CD1c-positive myeloid dendritic cell (primary cell): ENCODE data around the gene SLC38A10.

Experiments used
- DNase-seq: peaks from one replicate; pipeline ENCODE4 v3.0.0-alpha.2; 2016; ENCODE audit errors: extremely low spot score

Gene SLC38A10

GRCh38 chr17:81277946-81278693, 17.0 kb downstream of the SLC38A10 start:
- no peak for DNase-seq

DNA sequence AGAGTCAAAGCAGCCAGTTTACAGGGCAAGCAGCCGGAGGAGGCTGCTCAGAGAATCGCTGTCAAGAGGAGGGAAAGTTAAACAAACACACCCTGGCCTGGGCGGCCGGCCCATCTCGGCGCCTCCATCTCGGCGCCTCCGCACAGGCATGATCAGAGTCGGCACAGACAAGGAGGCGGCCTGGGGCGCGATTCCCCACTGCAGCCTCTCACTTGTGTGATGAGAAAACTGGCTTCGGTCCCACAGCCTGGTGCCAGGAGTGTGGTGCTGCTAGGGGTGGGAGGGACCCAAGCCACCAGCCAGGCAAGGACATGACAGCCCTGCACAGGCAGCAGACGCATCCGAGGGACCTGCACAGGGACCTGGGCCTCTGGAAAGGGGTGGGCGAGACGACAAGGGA, 17.7 kb downstream of the SLC38A10 start:
- no peak for DNase-seq

DNA sequence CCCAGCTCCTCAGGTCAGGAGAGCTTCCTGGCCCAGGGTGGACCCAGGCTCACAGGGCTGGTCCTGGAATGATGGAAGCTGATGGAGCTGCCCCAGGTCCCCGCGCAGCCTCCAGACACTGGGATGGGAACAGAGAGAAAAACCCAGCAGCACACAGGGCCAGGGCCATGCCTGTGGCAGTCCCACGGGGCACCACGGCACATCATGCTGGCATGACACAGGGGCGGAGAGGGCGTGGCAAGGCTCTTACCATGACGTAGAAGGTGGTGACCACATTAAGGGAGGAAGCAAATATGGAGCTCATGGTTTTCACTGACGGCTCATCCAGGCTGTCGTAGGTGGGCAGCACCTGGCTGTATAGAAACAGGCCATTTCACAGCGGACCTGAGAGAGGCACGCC, 18.3 kb downstream of the SLC38A10 start:
- no peak for DNase-seq

- no peak for DNase-seq
These were observed 20.6 kb downstream of the SLC38A10 start for GRCh38 chr17:81274471-81274855.

- no peak for DNase-seq
These were observed 21.2 kb downstream of the SLC38A10 start for GRCh38 chr17:81273698-81274470.

- DNase-seq = peak; percentile 30
These were observed 22.5 kb downstream of the SLC38A10 start for GRCh38 chr17:81272616-81273015.

GRCh38 chr17:81271226-81271625, 23.9 kb downstream of the SLC38A10 start:
- no peak for DNase-seq

GRCh38 chr17:81270279-81270678, 24.8 kb downstream of the SLC38A10 start:
- DNase-seq = no peak

GRCh38 chr17:81267390-81268067, 27.6 kb downstream of the SLC38A10 start:
- DNase-seq = no peak

DNA sequence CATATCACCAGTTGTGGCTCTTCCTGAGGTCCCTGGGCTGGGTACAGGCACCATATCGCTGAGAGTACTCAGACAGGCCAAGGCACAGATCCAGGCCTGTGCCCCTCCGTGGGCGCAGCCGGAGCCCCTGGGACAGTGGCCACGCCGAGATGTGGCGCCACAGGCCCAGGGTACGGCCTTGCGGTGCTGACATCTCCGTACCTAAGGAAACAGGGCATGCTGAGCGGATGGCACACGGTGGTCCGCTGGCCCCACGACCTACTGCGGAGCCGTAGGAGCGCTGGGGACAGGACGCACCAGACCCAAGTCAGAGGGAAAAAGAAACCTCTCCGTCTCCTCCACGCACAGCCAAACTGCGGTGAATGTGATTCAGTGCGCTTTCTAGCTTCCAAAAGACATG, 29.5 kb downstream of the SLC38A10 start:
- no peak for DNase-seq

DNA sequence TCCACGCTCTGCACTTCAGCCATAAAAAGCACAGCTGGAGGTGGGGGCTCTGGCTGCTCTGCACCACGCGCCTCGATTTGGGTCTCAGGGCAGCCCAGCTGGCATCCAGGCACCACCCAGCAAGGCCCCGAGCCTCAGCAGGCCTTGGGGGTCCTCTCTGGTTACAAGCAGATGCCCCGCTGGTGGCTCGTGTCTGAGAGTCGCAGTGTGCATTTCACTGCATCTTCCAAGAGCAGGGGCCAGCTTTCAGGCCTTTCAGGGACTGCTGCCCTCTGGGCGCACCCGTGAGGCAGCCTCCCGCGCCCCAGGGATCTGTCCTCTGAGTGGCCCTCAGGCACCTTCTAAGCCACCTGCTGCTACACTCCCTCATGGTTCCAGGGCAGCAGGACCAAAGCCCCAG, 30.5 kb downstream of the SLC38A10 start:
- no peak for DNase-seq

GRCh38 chr17:81263371-81264181, 31.5 kb downstream of the SLC38A10 start:
- DNase-seq = no peak

- no peak for DNase-seq
These were observed 33.3 kb downstream of the SLC38A10 start for GRCh38 chr17:81261582-81262336.

GRCh38 chr17:81261096-81261495, 34.0 kb downstream of the SLC38A10 start:
- DNase-seq = no peak

DNA sequence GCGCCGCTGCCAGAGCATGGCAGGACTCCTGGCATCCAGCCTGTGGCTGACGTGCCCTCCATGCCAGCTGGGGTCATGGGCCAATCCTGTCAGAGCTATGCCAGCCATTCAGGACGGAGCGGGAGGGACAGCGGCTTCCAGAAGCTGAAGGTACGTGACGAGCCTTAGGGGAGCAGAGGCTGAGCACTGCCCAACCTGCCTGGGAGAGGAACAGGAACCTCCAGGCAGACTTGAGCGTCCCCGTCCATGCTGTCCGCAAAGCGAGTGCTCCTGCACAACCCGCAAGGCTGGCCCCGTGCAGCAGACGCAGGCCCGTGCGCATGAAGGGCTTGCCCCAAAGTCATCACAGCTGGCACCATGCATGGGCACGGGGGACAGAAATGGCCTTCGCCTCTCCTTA, 34.5 kb downstream of the SLC38A10 start:
- no peak for DNase-seq

- no peak for DNase-seq
These were observed 34.9 kb downstream of the SLC38A10 start for GRCh38 chr17:81260171-81260570.

GRCh38 chr17:81259058-81259605, 36.0 kb downstream of the SLC38A10 start:
- no peak for DNase-seq

- DNase-seq = no peak
These were observed 36.8 kb downstream of the SLC38A10 start for GRCh38 chr17:81258292-81258691.

DNA sequence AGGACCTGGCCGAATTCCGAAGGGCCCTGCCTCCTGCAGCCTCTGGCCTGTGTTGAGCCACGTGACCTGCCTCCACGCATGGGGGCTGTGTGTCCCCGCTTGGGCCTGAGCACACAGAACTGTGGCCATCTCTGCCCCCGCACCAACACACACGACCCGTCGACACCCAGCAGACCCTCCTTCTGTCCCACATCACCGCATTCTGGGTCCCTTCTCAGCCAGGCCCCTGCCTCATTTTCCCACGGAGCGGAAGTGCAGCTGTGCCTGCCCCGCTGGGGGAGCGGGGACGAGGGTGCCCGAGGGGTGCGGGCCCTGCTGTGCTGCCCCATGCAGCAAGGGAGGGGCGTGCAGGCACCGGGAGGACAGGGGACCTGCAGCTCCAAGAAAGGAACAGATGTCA, 37.6 kb downstream of the SLC38A10 start:
- no peak for DNase-seq

- DNase-seq = no peak
These were observed 38.5 kb downstream of the SLC38A10 start for GRCh38 chr17:81256616-81257015.
